Skin epidermis (tissue), 12 donors: ENCODE measurements around the gene CSMD2.
A peak's percentile ranks its signal among the peaks of the same experiment; 100 is the strongest.
"Not testable (repeated sequence)": the region's sequence is repeated elsewhere in the genome, so short reads cannot be mapped to it uniquely, and the experiment has no call there.

ENCODE experiments used
- H3K27ac ChIP-seq, 21 experiments: fragments of 200-600 bp; sonication (generic) in 11 of 21; one replicate each; pipeline ENCODE4 v1.5.0; 2020; ENCODE audit warnings: mild to moderate bottlenecking in 3 of 21, inconsistent platforms in 2 of 21, moderate library complexity in 2 of 21
- H3K4me3 ChIP-seq, 7 experiments: fragments of 200-600 bp; sonication (generic) in 2 of 7; one replicate each; pipeline ENCODE4 v1.5.0; 2020; ENCODE audit warnings: inconsistent platforms in 2 of 7, mild to moderate bottlenecking in 2 of 7, moderate library complexity in 1 of 7

Gene CSMD2

DNA sequence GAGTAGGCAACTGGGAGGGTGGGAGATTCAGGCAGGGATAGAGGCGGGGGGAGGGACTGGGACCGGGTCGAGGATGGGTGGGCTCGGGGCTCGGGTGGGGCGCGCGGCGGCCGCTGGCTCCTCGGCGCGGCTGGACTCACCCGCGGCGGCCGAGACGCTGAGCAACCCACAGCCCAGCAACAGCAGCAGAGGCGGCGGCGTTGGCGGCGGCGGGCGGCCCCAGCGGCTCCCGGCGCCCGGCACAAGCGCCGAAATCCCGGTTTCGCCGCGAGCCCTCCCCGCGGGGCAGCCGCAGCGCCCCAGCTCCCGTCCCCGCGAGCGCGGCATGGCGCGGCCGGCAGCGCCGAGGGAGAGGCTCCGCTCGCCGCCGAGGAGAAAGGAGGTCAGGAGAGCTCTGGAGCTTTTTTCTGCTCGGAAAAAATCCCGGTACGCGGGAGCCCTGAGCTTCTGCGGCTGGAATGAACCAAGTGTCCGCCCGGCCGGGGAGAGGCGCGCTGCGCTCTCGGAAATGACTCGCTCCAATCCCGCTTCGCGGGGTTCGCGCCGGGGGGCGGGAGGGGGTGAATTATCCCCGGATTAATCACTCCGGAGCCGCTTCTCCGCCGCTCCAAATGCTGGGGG, at the start of gene CSMD2:
Gene CSMD2 (minus strand): TSS at position 460 of the 621 bp plus-strand sequence. CDS start 133 bp downstream, at position 327.
- Histone ChIP-seq H3K4me3 (peak within 1 kb of the TSS; percentile 14 to 39 (median 30)), H3K27ac (peak within 1 kb of the TSS in 4 of 21 experiments; percentile 14 to 55 (median 39))

DNA sequence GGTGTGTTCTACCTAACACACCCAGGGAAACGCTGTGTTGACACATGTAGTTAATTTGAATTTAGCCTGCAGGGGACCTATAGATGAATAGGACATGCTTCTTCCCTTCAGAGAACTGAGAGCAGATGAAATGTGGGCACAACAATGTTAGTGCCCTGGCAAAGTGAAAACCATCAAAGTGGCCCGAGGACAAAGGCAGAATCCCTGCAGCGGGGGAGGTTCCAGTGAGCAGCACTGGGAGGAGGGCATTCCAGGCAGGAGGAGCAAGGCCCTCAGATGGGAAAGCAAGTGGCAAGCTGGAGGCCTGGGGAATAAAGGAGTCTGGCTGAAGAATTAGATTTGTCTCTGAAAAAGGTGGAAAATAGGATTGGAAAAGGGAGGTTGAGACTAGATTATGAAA, 48.9 kb upstream of the CSMD2 start:
- Histone ChIP-seq H3K4me3 (no peak overlapping the region), H3K27ac (no peak overlapping the region)

DNA sequence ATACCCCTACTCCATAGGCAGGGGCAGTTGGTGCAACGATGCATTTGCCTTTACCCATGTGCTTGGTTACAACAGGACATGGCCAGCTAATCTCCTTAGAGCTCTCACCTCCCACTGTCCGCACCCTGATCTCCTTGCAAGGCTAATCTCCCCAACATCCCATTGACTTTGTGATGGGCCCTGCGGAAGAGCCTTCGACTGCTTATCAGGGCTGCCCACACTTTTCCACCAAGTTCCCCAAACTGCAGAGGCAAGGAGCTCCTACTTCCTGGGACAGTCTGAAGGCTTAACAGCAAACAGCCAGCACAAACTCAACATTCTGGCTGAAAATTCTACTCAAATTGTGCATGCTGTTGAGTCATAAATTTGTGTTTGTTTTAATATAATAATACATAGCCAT, 47.6 kb upstream of the CSMD2 start:
- H3K27ac ChIP-seq, result no peak overlapping the region
- H3K4me3 ChIP-seq, result no peak overlapping the region

DNA sequence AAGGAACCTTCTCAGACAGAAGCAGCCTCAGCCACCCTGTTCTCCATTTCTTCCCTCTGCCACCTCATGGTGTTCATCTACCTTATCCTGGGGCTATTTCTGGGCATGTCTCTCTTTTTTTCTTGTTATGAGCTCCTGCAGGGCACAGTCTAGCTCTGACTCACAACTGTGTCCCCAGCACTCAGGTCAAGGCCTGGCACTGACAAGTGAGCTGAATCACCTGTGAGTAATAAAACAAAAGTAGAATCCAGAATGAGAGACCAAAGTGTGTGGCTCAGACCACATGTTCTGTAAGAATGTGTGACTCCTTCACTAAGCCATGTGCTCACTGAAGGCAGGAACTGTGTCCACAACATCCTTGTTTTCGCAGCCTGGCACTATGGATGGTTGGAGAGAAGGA, 34.9 kb upstream of the CSMD2 start:
- H3K4me3 ChIP-seq, result no peak overlapping the region
- H3K27ac ChIP-seq, result no peak overlapping the region

DNA sequence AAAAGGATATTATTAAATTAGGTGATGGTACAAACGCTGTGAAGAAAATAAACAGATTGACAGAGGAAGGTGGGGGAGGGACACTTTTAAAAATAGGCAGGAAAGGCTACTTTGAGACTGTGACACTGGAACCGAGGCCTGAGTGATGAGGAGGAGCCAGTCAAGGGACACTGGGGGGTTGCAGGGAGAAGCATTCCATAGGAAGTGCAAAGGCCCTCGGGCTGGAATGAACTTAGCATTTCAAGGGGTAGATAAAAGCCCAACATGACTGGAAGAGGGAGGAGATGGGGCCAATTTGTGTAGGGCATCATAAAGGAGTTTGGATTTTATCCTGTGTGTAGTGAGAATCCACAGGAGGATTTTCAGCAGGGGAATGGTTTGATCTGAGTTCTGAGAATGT, 27.6 kb upstream of the CSMD2 start:
- Histone ChIP-seq H3K4me3 (no peak overlapping the region), H3K27ac (no peak overlapping the region)

DNA sequence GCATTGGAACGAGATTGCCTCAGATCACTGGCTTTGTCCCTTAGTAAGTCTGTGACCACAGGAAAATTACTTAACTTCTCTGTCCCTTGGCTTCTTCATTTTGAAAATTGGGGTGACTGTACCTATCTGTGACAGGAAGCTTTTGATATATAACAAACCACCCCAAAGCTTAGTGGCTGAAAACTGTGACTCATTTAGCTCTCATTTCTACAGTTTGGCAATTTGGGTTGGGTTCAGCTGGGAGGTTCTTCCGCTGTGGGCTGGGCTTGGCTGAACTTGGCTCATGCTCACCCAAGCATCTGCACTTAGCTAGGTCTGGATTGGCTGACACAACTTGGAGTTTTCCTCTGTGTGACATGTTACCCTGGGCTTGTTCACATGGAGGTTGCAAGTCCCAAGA, 25.7 kb upstream of the CSMD2 start:
- H3K27ac ChIP-seq, result no peak overlapping the region
- H3K4me3 ChIP-seq, result no peak overlapping the region

DNA sequence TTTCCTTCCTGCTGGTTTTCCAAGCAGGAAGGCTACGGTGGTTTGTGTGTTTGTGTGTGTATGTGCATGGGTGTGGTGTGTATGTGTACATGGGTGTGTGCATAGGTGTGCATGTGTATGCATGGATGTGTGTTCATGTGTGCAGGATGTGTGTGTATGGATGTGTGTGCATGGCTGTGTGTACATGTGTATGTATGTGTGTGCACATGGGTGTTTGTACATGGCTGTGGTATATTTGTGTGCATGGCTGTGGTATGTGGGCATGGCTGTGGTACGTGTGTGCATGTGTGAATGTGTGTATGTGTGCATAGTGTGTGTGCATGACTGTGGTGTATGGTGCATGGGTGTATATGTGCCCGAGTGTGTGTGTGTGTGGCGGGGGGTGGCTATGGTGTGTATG, 24.0 kb upstream of the CSMD2 start:
- H3K27ac ChIP-seq, result no peak overlapping the region
- no peak overlapping the region for H3K4me3 ChIP-seq

DNA sequence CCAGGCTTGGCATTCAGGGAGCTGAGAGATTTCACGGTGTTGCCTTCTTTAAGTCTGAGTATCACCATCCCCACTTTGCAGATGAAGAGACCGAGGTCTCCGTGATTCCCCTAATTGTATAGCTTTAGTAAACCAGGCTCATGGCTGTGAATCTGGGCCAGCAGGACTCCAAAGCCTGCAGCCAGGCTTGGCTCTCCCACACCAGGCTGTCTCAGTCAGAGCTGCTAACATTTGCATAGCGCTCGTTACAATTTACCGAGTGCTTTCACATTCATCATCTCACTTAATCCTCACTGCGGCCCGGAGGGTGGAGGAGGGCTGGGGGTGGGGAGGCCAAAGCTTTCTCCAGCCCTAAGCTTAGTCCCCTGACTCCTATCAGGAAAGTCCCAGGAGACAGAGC, 23.4 kb upstream of the CSMD2 start:
- H3K27ac ChIP-seq, result no peak overlapping the region
- H3K4me3 ChIP-seq, result no peak overlapping the region

DNA sequence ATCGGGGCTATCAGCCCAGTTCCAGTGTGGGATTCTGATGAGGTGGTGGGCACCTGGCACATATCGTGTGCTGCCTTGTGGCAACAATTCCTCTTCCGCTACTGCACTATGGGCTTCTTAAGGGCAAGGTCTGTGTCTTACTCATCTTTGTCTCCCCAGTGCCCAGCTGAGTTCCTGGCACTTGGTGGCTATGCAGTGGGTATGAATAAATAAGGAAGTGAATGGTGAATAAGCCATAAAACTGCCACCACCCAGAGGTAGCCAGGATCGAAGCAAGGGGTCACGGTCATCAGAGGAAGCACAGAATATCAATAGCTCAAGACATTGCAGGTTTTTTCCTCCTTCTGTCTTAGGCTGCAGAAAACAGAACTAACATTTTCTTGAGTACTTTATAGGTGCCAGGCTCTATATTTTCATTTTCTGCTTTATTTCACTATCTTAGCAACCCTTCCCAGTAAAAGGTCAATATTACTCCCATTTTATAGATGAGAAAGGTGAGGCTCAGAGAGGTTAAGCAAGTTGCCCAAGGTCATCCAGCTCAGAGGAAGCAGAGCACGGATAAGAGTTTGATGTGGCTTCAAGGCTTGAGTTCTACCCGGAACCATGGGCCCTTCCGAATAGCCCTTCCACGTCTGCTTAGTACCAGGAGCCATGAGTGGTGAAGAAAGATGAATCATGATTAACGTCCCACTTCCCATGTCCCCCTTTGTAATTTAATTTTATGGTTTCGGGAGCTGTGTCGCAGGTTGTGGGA, 21.9 kb upstream of the CSMD2 start:
- H3K4me3 ChIP-seq, result no peak overlapping the region
- H3K27ac ChIP-seq, result no peak overlapping the region

DNA sequence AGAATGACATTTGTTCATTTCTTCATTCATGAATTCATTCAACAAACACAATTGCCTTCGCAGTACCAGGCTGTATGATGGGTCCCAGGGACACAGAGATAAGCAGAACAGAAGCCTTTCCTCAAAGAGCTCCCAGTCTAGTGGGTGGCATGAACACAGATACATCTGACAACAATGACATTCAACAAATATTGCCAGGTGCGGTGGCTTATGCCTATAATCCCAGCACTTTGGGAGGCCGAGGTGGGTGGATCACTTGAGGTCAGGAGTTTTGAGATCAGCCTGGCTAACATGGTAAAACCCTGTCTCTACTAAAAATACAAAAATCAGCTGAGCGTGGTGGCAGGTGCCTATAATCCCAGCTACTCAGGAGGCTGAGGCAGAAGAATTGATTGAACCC, 18.4 kb upstream of the CSMD2 start:
- H3K27ac ChIP-seq, H3K4me3 ChIP-seq: not testable (repeated sequence)

DNA sequence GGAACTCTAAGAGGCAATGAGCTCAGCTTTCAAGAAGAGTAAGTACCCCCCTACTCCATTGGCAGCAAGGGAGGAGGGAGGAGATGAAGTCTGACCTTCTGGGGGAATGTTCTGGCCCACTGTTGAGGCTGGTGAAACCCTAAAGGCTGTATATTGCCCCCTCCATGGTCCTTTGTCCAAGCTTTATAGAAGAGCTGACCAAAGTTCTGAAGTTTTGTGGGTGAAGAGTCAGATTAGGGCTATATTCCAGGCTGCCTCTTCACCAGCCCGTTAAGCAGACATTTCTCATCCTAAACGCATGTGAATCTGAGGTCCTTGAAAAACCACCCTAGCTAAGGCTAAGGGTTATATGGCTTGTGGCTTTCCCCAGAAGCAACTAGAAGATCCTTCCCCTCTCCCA, 13.0 kb upstream of the CSMD2 start:
- no peak overlapping the region for H3K4me3 ChIP-seq

DNA sequence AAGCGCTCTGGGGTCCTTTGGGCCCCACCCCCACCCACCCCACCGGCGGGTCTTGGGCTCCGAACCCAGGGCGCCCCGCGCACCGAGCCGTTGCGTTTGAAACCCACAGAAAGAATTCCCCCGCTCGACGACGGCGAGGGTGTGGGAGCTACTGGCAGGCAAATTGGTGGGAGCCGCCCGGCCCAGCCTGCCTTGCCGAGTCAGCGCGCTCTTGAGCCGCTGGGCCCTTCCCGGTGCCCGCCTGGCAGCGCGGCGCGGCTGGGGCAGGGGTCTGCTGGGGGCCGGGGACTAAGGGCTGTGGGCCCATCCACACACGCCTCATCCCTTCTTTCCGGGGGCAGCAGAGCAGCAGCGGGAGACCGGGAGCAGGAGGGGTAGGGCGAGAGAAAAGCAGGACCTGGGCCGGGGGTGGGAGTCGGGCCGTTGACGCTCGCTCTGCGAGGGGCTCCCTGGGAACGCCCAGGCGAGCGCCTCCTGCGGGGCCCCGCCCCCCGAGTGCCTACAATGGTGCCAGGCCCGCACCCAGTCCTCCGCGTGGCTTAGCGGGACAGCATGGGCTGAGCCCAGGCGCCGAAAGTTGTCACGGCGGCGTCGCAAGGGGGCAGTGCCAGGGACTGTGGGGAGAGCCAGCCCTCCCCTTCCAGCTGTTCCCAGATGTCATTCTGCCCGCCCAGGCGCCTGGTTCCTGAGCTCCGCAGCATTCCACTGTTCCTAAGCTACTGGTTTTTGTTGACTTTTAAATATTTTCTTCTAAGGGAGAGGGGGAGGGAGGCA, 12.0 kb upstream of the CSMD2 start, which contains the start of gene C1orf94:
Gene C1orf94 (plus strand): TSS at position 78 of the 774 bp plus-strand sequence. CDS start 883 bp downstream, outside the sequence.
- Histone ChIP-seq H3K4me3 (no peak within 1 kb of the TSS), H3K27ac (no peak within 1 kb of the TSS)

More for the DNA sequence above, 13.0 kb upstream of the CSMD2 start:
- no peak overlapping the region for H3K27ac ChIP-seq

DNA sequence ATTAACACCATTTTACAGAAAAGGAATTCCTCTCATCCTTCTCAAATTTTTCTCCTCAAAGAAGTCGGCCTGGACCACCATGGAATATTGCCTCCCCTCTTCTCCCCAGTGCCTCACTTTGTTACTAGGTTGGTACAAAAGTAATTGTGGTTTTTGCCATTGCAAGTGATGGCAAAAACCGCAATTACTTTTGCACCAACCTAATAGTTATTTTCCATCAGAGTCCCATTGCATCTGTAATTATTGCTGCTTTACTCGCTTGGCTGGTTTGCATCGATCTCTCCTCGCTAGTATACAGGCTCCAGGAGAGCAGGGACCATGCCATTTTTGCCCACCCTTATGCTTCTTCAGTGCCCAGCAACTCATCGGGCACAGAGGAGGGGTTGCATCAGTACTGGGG, 10.7 kb upstream of the CSMD2 start:
- no peak overlapping the region for H3K4me3 ChIP-seq
- no peak overlapping the region for H3K27ac ChIP-seq

DNA sequence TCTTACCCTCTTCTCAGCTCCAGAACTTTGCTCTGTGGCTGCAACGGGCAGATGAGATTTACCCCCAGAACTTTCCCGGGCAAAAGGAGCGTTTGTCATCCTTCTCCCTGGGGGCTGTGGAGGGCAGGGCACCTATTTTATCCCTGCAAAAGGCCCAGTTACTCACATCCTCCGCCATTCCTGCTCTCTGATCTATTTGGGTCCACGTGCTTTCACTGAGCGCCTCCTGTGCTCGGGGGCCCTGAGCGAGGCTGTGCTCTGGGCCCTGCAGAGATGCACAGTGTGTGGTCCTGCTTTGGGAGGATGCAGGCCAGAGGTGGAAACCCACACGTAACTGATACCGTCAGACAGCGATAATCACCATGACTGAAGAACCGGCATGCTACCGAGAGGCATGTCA, 2.4 kb upstream of the CSMD2 start:
- no peak overlapping the region for H3K27ac ChIP-seq
- H3K4me3 ChIP-seq, result no peak overlapping the region

DNA sequence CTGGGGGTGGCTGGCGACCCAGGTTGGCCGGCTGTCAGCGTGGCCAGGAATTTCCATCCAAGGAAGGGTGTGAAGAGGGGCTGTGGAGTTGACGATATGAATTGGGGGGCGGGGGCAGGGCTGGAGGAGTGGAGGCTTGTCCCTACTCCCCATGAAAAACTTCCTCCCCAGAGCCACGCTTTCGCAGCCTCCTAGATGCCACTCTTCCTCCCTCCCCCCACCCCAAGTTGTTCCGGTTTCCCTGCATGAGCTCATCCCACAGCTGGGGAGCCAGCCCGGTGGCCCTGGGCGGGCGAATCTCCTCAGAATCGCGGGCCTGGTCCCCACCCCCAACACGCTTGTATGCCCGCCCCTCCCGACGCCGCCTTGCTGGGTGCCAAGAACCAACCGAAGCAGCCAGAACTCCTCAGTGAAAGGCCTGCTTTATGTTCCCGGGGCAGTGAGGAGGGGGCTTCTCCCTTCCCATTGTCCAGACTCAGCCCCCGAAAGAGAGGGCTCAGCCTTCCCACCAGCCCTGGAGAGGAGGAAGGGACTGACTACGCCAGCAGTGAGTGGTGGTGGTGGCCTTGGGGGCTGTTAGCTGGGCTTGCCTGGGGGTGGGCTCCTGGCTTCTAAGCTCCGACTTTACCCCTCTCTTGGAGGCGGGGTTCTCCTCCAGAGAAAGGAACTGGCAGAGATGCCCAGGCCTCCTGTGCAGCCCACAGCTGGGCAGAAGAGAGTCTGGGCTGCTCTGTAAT, 1.8 kb upstream of the CSMD2 start:
- Histone ChIP-seq H3K27ac (no peak overlapping the region), H3K4me3 (peak overlapping the region in 1 of 7 experiments; percentile 8)

DNA sequence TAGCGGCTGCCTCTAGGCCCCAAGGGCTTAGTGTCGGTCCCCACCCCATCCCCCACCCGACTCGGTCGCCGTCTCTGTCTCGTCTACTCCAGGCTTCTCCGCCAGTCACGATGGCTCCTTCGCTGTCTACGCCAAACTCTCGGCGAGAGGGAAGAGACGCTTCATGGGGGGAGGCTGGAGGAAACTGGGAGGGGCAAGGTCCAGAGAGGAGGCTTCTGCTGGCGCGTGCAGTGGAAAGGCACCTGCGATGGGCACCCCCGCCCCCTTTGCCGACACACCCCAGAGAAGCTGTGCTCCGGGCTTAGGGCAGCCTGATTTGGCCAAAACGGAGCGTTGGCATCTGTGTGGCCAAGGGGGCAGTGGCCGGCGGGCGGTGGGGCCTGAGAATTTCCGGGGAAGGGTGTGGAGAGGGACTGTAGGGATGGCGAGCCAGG, 1.2 kb upstream of the CSMD2 start:
- no peak overlapping the region for H3K27ac ChIP-seq
- no peak overlapping the region for H3K4me3 ChIP-seq

DNA sequence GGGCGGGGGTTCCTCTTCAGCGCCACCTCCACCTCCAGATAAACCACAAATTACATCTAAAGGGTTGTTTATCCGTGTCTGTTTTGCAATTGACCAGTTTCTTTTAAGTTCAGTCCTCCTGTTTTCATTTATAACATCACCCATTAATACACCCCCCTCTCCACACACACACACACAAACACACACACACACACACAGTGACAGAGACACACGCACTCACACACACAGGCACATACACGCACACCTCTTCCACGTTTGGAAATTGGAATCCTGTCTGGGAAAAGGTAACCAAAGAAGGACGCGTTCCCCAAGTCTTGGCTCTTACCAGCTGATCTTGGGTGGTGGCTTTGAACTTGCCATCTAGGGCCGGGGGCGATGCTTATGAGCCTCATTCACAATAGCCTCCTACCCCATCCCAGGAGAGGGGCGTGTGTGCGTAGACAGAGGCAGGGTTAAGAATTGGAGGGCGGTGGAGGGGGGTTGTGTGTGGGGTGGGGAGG, 442 bp upstream of the CSMD2 start:
- Histone ChIP-seq H3K27ac (no peak overlapping the region), H3K4me3 (peak overlapping the region in 6 of 7 experiments; percentile 28 to 39 (median 30))

DNA sequence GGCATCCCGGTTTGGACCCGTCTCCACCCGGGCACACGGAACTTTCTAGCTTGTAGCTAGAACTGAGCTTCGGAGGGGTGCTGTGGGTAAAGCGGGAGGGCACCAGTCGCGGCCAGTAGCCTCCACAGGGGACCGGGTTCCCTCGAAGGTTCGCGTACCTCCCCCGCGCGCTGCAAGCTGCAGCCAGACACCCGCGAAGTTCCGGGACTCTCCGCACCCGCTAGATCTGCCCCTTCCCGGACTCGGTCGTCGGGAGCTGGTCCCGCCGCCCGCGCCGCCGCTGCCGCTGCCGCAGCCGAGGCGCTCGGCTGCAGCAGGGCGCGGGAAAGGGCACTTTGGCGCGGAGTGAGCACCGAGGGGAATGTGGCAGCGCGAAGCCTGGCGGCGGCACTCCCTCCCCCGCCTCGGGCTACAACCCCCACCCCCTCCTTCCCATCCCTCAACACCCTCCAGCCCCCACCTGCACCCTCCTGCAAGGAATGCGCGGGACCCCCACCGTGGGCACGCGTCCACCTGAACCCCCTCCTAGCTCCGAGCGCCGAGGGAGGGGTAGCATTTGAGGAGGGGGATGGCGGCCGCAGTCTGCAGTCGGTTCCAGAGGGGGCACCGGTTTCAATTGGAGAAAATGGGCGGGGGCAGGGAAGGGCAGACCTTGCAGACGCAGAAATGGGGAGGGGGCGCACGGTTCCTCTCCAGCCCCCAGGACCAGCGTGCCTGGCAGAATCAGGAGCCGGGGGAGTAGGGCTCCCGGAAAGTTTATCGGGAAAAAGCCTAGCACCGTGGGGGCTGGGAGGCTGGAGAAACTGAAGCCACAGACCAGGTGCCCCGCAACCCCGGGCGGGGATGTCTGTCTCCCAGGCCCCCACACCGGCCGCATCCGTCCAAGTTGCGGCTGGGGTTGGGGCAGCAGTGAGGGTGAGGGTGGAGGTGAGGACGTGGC, 968 bp downstream of the CSMD2 start:
- peak overlapping the region in 3 of 21 experiments; percentile 26 to 55 (median 52) for H3K27ac ChIP-seq
- peak overlapping the region; percentile 14 to 39 (median 30) for H3K4me3 ChIP-seq
